Measurements from ENCODE around the gene FBLN2. TPM values are rescaled to one million over a fixed set of nuclear protein-coding genes. Genes with fewer than 3 reads are reported as not detected.

FBLN2 gene
- total RNA-seq, 3 donors from 2014 or later (not counting 1 experiment from before 2014, with no cell fraction given) = 0.61 to 2.7 (median 1.6) TPM

- no peaks in the 10 kb centered on the region for H3K4me1 ChIP-seq (ENCODE audit: control insufficient read depth, insufficient read depth, low read length)
- WGBS (ENCODE audit: insufficient coverage) = 92% methylated on average over 15 of the region's 15 CpGs
- H3K36me3 ChIP-seq (ENCODE audit: control insufficient read depth, insufficient read depth, low read length) = no peaks in the 10 kb centered on the region
- DNase-seq = no peak
- Mint-ChIP-seq H3K9me3 (no peaks in the 10 kb centered on the region), H3K4me1 (no peaks in the 10 kb centered on the region), H3K36me3 (no peaks in the 10 kb centered on the region), H3K27me3 (ENCODE audit: low read depth in 2 of 2) (peaks cover 0 to 4% of the 10 kb centered on the region in 2 donors), H3K4me3 (no peak overlapping the region), H3K27ac (no peak overlapping the region)
- ATAC-seq = no peak
- H3K9me3 ChIP-seq (ENCODE audit: control insufficient read depth, insufficient read depth, low read length) = no peaks in the 10 kb centered on the region
- H3K27me3 ChIP-seq (ENCODE audit: control insufficient read depth, insufficient read depth, low read length) = no peaks in the 10 kb centered on the region
- intact Hi-C loops (cut with micrococcal nuclease) = no loop called here
- H3K27ac ChIP-seq (ENCODE audit: low read length) = no peak overlapping the region
- no peak overlapping the region for H3K4me3 ChIP-seq (ENCODE audit: low read length)
- no peak for TF ChIP-seq CTCF (IDR thresholded peaks at IDR 0.05)
Observed at GRCh38 chr3:13518516-13518953, 30.4 kb upstream of the FBLN2 start.

- Mint-ChIP-seq H3K4me1 (no peaks in the 10 kb centered on the region), H3K4me3 (no peak overlapping the region), H3K9me3 (no peaks in the 10 kb centered on the region), H3K36me3 (no peaks in the 10 kb centered on the region), H3K27me3 (ENCODE audit: low read depth in 2 of 2) (peaks cover 0 to 4% of the 10 kb centered on the region in 2 donors), H3K27ac (no peak overlapping the region)
- Histone ChIP-seq H3K4me1 (ENCODE audit: control insufficient read depth, insufficient read depth, low read length) (no peaks in the 10 kb centered on the region), H3K4me3 (ENCODE audit: low read length) (no peak overlapping the region), H3K27ac (ENCODE audit: low read length) (no peak overlapping the region), H3K9me3 (ENCODE audit: control insufficient read depth, insufficient read depth, low read length) (no peaks in the 10 kb centered on the region), H3K27me3 (ENCODE audit: control insufficient read depth, insufficient read depth, low read length) (no peaks in the 10 kb centered on the region), H3K36me3 (ENCODE audit: control insufficient read depth, insufficient read depth, low read length) (no peaks in the 10 kb centered on the region)
- whole genome bisulfite sequencing (ENCODE audit: insufficient coverage) = 90% methylated on average over 18 of the region's 19 CpGs
- no peak for DNase-seq
- no peak for ATAC-seq
- intact Hi-C loops (cut with micrococcal nuclease) = no loop called here
- no peak for TF ChIP-seq CTCF (IDR thresholded peaks at IDR 0.05)
Observed at GRCh38 chr3:13519006-13519791, 29.7 kb upstream of the FBLN2 start.

- 85% methylated on average over 9 of the region's 9 CpGs for WGBS (ENCODE audit: insufficient coverage)
- H3K27me3 Mint-ChIP-seq (ENCODE audit: low read depth in 2 of 2) = peaks cover 0 to 4% of the 10 kb centered on the region in 2 donors
Observed at GRCh38 chr3:13520326-13520880, 28.5 kb upstream of the FBLN2 start.

More at GRCh38 chr3:13520326-13520880, 28.5 kb upstream of the FBLN2 start:
- no peak overlapping the region for H3K27ac Mint-ChIP-seq
- DNase-seq = no peak
- Histone ChIP-seq H3K27ac (ENCODE audit: low read length) (no peak overlapping the region), H3K4me3 (ENCODE audit: low read length) (no peak overlapping the region), H3K4me1 (ENCODE audit: control insufficient read depth, insufficient read depth, low read length) (no peaks in the 10 kb centered on the region), H3K9me3 (ENCODE audit: control insufficient read depth, insufficient read depth, low read length) (no peaks in the 10 kb centered on the region), H3K36me3 (ENCODE audit: control insufficient read depth, insufficient read depth, low read length) (no peaks in the 10 kb centered on the region), H3K27me3 (ENCODE audit: control insufficient read depth, insufficient read depth, low read length) (no peaks in the 10 kb centered on the region)
- no peak for ATAC-seq
- no peak for TF ChIP-seq CTCF (IDR thresholded peaks at IDR 0.05)
- no peak overlapping the region for H3K4me3 Mint-ChIP-seq
- intact Hi-C loops (cut with micrococcal nuclease) = no loop called here
- no peaks in the 10 kb centered on the region for H3K36me3 Mint-ChIP-seq
- H3K9me3 Mint-ChIP-seq = no peaks in the 10 kb centered on the region
- H3K4me1 Mint-ChIP-seq = no peaks in the 10 kb centered on the region
